GM06990 (cell line): ENCODE data around the gene KRT77.

Experiments
- DNase-seq: peaks from one replicate; pipeline ENCODE4 v3.0.0-alpha.2; 2011; ENCODE audit not compliant: insufficient read length; ENCODE audit errors: extremely low read depth
- H3K27me3 ChIP-seq: replicated peaks from 2 replicates; pipeline ENCODE4 v1.6.0; 2011; ENCODE audit warnings: low read length; ENCODE audit not compliant: control insufficient read depth, insufficient read depth
- H3K36me3 ChIP-seq: 2 replicates; pipeline ENCODE4 v1.5.1; 2011; ENCODE audit warnings: low read length; ENCODE audit not compliant: control insufficient read depth, insufficient read depth
- H3K4me3 ChIP-seq: replicated peaks from 2 replicates; pipeline ENCODE4 v1.5.1; 2011; ENCODE audit warnings: low read depth, mild to moderate bottlenecking, control low read depth, low read length
- TF ChIP-seq, protein P1 (sequence below): IDR thresholded peaks from 2 replicates; pipeline ENCODE4 v1.5.1; 2011; ENCODE audit warnings: low read length, control low read depth, mild to moderate bottlenecking, inconsistent platforms; ENCODE audit not compliant: insufficient read depth, poor library complexity, severe bottlenecking

Gene KRT77

DNA sequence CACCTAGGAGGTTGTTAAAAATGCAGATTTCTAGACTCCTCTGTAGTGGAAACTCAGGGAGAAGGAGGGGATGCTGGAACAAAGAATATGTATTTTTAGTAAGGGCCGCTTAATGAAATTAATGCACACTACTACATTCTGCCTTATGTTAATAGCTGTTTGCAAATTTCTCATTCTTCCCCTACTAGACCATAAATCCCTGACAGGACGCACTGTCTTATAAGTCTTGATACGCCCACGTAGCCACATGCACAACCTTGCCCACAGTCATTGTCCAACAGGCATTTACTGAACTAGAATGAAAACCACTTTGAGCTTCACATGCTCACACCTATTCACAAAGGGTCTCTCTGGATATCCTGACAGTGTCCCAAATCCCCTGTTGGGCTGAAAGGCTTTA lies 61.9 kb downstream of the KRT77 start:
- TF ChIP-seq, protein P1, sequence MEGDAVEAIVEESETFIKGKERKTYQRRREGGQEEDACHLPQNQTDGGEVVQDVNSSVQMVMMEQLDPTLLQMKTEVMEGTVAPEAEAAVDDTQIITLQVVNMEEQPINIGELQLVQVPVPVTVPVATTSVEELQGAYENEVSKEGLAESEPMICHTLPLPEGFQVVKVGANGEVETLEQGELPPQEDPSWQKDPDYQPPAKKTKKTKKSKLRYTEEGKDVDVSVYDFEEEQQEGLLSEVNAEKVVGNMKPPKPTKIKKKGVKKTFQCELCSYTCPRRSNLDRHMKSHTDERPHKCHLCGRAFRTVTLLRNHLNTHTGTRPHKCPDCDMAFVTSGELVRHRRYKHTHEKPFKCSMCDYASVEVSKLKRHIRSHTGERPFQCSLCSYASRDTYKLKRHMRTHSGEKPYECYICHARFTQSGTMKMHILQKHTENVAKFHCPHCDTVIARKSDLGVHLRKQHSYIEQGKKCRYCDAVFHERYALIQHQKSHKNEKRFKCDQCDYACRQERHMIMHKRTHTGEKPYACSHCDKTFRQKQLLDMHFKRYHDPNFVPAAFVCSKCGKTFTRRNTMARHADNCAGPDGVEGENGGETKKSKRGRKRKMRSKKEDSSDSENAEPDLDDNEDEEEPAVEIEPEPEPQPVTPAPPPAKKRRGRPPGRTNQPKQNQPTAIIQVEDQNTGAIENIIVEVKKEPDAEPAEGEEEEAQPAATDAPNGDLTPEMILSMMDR = no peak
- Histone ChIP-seq H3K4me3 (no peak overlapping the region), H3K36me3 (no peaks in the 10 kb centered on the region), H3K27me3 (no peaks in the 10 kb centered on the region; the same call in 1 of the 2 replicates)
- DNase-seq = no peak
